Suppressor macrophage treated with lipopolysaccharide for 4 hours (primary cell): Measurements from ENCODE around the gene VDAC2.
"Not testable (repeated sequence)": the region's sequence is repeated elsewhere in the genome, so short reads cannot be mapped to it uniquely, and the experiment has no call there.

Experiments used
- DNase-seq: peaks from one replicate; pipeline ENCODE4 v3.0.0-alpha.2; 2020

Gene VDAC2, protein sequence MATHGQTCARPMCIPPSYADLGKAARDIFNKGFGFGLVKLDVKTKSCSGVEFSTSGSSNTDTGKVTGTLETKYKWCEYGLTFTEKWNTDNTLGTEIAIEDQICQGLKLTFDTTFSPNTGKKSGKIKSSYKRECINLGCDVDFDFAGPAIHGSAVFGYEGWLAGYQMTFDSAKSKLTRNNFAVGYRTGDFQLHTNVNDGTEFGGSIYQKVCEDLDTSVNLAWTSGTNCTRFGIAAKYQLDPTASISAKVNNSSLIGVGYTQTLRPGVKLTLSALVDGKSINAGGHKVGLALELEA

GRCh38 chr10:75210282-75211006, at the start of gene VDAC2:
Gene VDAC2, plus strand, starts transcription at chr10:75210796. Its CDS starts 363 bp downstream, at chr10:75211159.
- DNase-seq, result peak; percentile 96

GRCh38 chr10:75165684-75166622, 44.6 kb upstream of the VDAC2 start:
- peak; percentile 20 for DNase-seq

- no peak for DNase-seq
Observed at GRCh38 chr10:75166623-75166972, 44.0 kb upstream of the VDAC2 start.

DNA sequence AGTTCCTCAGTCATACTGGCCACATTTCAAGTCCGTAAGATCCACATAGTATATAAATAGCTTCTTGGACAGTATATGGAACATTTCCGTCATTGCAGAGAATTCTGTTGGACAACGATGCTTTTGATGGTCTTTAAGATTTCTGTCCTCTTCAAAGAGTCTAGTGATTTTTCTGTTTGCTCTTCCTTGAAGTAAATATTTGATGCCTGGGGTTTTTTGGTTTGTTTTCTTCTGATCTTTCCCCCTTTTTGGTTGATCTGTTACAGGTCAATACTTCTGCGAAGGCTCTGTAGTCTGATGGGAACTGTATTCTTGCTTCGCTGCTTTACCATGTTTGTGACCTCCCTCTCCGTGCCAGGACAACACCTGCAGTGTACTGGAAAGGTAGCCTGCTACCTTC, 42.3 kb upstream of the VDAC2 start:
- no peak for DNase-seq

- DNase-seq, result no peak
Observed at GRCh38 chr10:75170215-75170614, 40.4 kb upstream of the VDAC2 start.

DNA sequence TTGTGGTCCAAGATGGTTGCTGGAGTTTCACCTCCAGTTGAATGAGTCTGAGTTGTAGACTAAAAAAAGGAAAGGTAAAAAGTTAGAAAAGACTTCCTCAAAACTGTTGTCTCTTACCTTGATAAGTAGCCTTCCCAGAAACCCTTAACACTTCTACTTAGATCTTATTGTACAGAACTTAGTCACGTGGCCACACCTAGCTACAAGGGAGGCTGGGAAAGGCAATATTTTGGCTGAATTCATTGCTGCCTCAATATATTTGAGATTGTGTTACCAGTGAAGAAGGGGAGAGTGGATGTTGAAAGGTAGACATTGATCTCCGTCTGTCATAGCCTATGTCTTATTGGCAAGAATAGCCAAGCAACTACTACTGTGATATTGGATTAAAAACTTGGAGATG, 35.5 kb upstream of the VDAC2 start:
- no peak for DNase-seq

GRCh38 chr10:75176046-75176445, 34.5 kb upstream of the VDAC2 start:
- no peak for DNase-seq

DNA sequence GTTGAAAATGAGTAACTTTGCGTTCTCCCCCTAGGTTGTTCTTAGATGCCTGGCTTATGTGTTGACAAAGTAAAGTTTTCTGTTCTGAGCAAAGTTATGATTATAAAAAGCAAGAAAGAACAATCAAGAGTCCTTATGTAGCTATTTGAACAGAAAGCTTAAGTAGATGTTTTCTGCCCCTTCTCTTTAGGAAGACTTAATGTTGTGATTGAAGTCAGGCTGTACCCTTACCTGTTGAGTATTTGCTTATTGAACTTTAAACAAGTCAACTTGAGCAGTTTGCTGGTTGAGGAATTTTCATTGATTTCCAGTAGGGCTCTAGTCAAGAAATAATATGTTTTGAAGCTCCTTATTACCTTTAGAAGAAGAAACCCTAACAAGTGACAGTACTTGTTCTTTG, 33.9 kb upstream of the VDAC2 start:
- no peak for DNase-seq

- DNase-seq, result no peak
Observed at GRCh38 chr10:75179657-75180177, 30.9 kb upstream of the VDAC2 start.

DNA sequence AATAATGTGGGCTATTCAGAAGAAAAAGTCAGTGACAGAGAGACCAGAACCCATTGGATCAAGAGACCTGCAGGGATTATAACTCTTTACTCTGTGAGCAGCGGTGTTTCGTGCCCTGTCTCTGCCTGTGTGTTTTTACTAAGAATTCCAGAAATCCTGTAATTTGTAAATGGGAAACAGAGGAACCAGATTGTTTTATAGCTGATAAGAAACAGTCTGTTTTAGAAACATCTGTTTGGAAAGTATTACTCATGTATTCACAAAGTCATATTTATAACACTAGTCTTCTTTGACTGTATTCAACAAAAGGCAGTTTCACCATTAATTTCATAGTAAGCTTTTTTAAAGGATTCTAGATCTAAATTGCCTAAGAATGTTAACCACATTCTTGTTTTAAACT, 30.0 kb upstream of the VDAC2 start:
- no peak for DNase-seq

DNA sequence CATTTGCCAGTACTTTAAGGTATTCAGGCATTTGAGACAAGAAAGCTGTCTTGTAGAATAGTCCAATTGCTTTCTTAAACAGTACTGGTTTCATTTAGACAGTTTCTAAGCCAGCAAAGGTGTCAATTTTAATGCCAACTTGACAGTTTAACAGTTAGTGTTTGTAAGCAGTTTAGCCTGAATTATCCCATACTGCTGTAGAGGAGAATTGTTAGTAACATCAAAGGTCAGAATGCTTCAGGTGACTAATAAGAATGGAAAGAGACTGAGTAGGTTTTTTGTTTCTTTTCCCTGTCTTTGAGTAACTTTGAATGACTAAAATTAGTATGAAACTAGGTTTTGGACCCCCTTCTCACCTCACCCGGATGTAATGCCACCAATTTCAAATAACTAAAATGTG, 29.5 kb upstream of the VDAC2 start:
- DNase-seq, result no peak

GRCh38 chr10:75186310-75186709, 24.3 kb upstream of the VDAC2 start:
- DNase-seq, result no peak

GRCh38 chr10:75187961-75188426, 22.6 kb upstream of the VDAC2 start:
- DNase-seq, result peak; percentile 65

GRCh38 chr10:75188522-75188921, 22.1 kb upstream of the VDAC2 start:
- not testable (repeated sequence) for DNase-seq

GRCh38 chr10:75189266-75190096, 21.1 kb upstream of the VDAC2 start:
- DNase-seq, result no peak

DNA sequence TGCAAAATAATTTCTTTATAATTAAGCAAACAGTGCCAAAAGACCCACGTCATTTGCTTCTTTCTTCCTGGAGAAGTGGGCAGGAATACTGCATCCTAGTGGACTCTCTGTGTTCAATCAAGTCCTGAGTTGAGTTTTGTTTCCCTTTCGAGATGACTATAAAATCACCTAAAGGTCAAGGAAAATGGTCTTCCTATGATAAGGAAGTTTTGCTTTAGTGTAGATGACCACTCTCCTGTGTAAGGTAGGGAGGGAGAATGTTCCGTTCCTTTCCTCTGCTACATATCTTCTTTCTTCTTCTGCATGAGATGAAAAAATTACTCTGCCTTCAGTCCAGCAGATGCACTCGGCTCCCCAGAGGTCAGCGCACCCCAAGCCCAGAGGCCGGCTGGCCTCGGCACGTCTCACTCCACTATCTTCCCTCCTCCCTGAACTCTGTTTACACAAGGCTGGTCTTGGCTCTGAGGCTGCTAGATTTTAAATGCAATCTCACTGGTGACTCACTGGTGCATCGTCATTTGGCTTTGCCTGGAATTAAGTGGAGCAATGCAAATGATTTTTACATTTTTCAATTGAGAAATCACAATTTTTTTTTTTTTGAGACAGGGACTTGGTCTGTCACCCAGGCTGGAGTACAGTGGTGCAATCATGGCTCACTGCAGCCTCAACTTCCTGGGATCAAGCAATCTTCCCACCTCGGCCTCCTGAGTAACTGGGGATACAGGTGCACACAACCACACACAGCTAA, 18.6 kb upstream of the VDAC2 start:
- DNase-seq, result peak; percentile 93

GRCh38 chr10:75194625-75195024, 16.0 kb upstream of the VDAC2 start:
- not testable (repeated sequence) for DNase-seq

DNA sequence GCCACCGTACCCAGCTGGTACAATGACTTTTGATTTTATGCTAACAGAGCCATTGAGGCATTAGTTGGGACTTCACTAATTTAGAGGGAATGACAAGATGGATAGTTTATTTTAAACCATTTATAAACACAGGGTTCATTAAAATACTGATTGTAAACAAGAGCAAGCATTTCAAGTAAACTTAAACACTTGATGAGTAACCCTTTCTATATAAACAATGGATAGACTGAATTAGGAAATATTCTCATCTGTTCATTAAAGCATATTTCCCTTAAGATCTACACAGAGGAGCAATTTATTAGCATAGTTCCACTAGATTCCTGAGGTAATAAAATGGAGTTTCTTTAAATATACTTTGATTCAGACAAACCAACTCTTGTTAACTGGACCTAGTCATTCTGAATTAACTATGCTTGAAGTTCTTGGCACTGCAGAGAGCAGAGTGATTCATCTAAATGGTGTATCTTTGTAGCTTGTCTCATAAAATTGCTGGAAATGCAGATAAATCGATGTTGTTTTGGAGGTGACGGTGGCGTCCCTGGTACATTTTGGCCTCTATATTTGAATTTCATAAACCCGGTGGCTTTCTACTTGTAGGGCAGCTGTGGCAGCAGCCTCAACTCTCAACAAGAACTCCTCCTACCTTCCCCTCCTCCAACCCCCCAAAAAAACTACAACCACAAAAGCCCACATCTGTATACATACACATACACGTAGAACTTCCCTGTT, 15.4 kb upstream of the VDAC2 start:
- no peak for DNase-seq

DNA sequence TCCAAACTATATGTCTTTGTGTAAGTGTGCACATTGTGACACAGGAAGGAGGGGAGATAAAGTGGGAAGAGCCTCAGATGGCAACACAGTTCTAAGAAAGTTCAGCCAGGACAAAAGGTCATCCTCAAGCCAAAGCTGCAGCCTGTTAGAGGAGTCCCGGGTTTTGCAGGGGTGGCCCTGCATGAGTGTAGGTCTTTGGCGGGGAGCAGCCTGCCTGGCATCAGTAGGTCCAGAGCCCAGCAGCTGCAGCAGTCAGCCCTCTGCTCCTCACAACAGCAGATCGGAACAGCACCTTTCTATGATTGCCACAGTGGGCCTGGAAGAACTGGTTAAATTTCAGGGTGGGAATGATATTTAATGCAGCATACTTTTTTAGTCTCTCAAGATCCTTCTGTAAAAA, 13.5 kb upstream of the VDAC2 start:
- no peak for DNase-seq

DNA sequence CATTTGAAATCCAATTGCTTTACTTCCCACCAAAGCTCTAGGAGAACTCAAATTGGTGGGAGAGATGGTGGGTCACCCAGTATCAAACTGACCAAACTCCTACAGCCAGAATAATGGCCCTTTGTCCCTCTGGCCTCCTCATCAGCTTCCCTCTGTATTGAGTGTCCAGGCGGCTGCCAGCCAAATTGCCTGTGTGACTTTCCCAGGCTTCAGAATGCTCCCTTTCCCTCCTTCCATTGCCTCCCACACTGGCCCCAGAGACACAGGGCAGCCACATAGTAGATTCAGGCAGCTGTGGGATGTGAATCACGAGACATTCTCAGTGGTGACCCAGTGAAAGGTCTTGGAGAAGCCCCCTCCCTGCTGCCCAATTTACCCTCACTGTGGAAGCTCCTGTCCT, 12.7 kb upstream of the VDAC2 start:
- no peak for DNase-seq

GRCh38 chr10:75199949-75200348, 10.6 kb upstream of the VDAC2 start:
- not testable (repeated sequence) for DNase-seq
